Stimulated activated CD4-positive, alpha-beta T cell treated with anti-CD3 and anti-CD28 coated beads, Interleukin-1b, Interleukin-23, amount 100 ng/mL, for 4 hours (primary cell): ENCODE results near the gene KRT40.
"Not testable (repeated sequence)": the region's sequence is repeated elsewhere in the genome, so short reads cannot be mapped to it uniquely, and the experiment has no call there.

Experiments
- DNase-seq, 2 donors: peaks; one replicate each; pipeline ENCODE4 v3.0.0-alpha.2; 2020; ENCODE audit warnings: low read depth in 2 of 2

The KRT40 gene

GRCh38 chr17:40984226-40984625, at the start of gene KRT40:
KRT40 (minus strand) TSS chr17:40984326; CDS start chr17:40984273, 53 bp downstream.
- DNase-seq, result no peak

DNA sequence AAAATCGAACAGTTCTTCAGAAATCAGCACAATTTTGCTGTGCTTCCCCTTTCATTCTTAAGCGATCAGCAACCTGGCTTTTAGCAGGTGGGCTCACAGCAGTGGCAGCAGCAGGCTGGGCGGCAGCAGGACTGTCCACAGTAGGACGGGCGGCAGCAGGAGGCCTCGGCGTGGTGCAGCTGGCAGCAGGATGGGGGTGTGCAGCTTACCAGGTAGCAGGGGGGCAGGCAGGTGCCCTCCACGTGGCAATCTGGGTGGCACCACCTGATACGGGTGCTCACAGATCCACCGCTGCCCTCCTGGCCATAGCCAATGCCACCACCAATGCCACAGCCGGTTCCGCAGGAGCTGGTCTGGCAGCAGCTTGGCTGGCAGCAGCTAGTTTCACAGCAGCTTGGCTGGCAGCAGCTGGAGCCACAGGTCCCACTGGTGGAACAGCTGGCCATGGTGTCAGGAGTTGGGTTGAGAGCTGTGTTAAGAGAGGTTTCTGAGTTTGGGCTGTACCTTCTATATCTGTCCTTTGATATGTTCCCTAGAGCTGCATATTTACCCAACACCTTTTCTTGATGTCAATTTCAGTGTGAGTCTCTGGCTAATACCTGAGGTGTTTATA, 45.6 kb upstream of the KRT40 start, which contains the start of gene KRTAP1-4:
KRTAP1-4 (minus strand) TSS at position 563 of the 613 bp plus-strand sequence; CDS start at position 446, 117 bp downstream.
- DNase-seq, result no peak

DNA sequence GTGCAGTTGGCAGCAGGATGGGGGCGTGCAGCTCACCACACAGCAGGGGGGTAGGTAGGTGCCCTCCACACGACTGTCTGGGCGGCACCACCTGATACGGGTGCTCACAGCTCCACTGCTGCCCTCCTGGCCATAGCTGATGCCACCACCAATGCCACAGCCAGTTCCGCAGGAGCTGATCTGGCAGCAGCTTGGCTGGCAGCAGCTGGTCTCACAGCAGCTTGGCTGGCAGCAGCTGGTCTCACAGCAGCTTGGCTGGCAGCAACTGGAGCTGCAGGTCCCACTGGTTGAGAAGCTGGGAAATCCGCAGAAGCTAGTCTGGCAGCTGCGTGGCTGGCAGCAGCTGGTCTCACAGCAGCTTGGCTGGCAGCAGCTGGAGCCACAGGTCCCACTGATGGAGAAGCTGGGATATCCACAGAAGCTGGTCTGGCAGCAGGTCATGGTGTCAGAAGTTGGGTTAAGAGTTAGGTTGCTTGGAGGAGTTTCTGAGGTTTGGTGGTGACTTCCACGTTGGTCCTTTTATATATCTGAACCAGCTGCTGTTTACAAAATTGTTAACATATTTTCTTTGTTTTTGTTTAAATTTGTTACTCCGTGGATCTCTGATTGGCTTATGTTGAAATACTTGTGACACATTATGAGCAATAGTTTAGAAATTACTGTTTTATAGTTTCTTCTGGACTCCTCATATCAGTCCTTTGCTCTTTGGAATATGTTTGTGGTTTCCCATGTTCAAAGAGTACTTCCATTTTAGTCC, 42.8 kb upstream of the KRT40 start, which contains the start of gene KRTAP1-5:
KRTAP1-5 (minus strand) TSS at position 494 of the 757 bp plus-strand sequence; CDS start at position 441, 53 bp downstream.
- no peak for DNase-seq

DNA sequence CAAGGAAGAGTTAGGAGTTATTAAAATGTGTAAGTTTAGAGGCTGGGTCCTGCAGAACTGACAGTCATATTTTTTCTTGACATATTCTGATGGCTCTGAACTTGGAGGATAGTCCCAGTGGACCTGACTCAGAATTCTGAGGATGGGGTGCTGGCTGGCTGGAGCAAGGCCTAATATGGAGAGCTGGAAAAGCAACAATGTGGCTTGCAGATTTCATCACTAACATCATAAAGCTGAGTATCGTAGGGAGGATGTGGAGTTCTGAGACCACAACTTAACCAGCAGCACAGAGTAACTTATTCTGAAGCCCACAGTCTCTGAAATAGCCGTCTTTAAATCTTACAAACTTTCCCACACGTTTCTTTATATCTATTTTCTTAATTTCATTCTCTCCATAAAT, 40.6 kb upstream of the KRT40 start:
- no peak for DNase-seq

- no peak for DNase-seq
Measured at GRCh38 chr17:41020336-41020735, 36.2 kb upstream of the KRT40 start.

GRCh38 chr17:41019415-41019814, 35.3 kb upstream of the KRT40 start:
- no peak for DNase-seq

DNA sequence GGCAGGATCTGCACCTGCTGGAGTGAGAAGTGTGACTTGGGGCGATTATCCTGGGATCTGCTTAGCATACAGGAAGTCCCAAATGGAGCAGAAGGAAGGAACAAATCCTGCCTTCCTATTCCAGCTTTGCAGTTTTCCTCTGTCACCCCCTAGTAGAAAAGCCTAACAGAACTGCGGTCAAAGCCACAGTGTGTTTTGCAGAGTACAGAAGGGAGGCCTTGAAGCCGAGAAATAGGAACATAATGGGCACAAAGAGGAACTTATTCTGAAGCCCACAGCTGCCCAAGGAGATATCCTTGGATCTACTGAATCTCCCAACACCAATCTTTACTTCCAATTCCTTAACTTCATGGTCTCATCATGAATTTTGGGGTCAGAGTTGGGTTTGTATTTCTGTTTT, 34.4 kb upstream of the KRT40 start:
- DNase-seq, result no peak

DNA sequence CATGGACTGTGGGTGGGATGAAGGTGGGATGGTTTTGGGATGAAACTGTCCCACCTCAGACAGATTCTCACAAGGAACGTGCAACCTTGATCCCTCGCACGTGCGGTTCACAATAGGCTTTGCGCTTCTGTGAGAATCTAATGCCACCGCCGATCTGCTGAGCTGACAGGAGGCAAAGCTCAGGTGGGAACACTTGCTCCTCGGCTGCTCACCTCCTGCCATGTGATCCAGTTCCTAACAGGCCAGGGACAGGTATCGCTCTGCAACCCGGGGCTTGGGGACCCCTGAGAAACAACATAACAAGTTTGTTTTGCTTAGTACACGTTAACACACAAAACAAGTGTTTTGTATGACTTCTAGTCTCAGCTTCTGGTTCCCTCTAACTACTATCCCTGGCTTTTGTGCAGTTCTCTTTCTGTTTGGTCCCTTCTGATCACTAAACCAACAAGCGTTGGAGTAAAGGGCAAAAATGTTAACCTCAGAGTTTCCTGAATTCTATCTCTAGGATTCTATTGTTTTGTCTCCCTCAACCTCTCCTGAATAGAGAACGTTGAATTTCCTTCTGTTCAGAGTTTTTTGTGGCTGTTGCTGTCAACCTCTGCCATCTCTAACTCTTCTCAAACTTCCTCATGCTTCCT, 32.6 kb upstream of the KRT40 start:
- DNase-seq, result no peak

- DNase-seq, result no peak
Measured at GRCh38 chr17:41015454-41015853, 31.3 kb upstream of the KRT40 start.

DNA sequence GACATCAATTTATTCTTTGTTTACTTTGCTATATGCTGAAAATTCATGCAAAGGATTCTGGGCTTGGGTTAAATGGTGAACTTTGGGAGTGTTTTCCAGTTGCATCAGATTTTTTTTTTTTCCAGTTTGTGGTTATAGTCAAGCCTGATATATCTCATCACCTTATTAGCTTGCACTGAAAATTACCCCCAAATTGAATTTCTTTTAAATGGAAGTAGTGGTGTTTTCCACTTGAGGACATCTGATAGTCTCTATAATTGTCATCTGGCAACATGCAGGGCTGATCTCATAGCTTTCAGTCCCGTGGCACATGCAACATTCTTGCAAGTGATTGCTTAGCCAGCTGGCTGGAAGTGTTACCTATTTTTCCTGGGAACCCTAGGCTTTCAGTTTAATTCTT, 29.5 kb upstream of the KRT40 start:
- no peak for DNase-seq

GRCh38 chr17:41013181-41013580, 29.1 kb upstream of the KRT40 start:
- no peak for DNase-seq

DNA sequence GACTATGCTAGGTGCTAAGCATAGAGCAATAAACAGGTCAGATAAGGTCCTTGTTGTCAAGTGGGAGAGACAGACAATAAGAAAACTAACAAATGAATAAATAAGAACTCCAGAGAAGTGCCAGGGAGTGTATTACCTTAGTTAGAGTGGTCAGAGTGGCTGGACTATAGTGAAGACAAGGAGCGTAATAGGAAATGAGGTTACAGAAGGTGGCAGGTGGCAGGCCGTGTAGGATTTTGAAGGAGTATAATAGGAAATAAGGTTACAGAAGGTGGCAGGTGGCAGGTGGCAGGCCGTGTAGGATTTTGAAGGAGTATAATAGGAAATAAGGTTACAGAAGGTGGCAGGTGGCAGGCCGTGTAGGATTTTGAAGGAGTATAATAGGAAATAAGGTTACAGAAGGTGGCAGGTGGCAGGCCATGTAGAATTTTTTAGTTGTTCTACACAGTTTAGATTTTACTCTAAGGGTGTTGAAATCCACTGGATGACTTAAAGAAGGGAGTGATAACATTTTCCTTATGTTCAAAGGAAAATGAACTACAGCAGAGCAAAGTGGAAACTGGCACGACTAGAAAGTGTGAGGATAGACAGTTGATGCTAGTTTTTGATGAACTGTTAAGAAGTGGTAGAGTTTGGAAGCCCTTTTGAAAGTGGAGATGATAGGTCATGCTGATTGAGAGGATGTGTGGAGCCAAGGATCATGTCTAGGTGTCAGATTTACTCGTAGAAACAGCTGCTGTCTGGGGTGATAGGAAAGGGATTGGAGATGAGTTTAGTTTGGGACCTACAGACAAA, 28.4 kb upstream of the KRT40 start:
- no peak for DNase-seq

DNA sequence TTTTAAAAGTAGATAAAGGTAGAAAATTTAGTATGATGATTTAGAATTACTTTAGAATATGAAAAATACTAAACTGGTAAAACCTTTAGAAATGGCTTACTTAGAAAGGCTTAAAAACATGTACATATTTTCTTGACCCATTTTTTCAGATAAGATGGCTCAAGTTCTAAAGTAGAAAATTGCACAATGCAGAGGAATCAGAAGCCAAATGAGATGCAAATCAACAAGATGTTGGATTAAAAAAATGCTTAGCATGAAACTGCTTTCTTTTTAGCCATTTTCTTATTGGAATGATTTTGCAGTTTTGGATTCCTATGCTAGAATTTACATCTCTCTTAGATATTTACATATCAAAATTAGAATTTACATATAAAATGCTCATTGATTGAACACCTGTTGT, 26.3 kb upstream of the KRT40 start:
- no peak for DNase-seq

- no peak for DNase-seq
Measured at GRCh38 chr17:41009936-41010335, 25.8 kb upstream of the KRT40 start.

- no peak for DNase-seq
Measured at GRCh38 chr17:41009301-41009760, 25.2 kb upstream of the KRT40 start.

DNA sequence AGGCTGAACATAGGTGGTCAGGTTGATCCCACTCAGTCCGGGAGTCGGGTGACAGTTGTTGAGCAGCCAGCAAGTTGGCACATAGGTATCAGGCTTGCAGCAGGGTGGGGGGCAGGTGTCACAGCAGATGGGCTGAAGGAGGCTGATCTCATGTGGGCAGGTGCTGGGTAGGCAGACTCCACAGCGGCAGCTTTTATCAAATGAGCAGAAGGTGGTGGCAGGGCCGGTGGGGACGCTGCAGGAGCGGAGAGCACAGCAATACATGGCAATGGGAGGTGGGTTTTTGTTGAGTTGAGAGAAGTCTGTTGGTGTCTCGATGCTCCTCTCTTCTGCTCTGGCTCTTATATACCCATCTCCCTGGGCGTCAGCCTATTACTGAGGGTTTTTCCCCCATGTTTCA, 24.7 kb upstream of the KRT40 start, which contains the start of gene KRTAP3-1:
KRTAP3-1 (minus strand) TSS at position 318 of the 400 bp plus-strand sequence; CDS start at position 264, 54 bp downstream.
- no peak for DNase-seq

GRCh38 chr17:41004397-41004796, 20.3 kb upstream of the KRT40 start:
- no peak for DNase-seq

DNA sequence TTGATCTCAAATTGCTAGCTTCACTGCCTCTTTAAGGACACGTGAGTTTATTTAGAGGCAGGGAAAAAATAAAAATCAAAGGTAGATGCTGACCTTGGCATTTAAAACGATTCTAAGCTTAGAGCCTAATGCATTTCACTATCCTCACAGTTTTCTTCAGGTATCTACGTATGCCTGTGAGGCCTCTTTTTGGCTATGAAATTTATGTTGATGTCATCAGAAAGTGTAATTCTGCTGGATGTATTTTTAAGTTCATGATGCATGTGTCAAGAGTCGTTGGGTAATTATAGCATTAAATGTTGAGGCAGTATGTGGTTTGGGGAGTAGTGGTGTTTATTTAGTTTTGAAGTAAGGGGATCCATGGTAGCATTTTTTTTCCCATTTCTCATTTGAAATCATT, 19.8 kb upstream of the KRT40 start:
- no peak for DNase-seq

DNA sequence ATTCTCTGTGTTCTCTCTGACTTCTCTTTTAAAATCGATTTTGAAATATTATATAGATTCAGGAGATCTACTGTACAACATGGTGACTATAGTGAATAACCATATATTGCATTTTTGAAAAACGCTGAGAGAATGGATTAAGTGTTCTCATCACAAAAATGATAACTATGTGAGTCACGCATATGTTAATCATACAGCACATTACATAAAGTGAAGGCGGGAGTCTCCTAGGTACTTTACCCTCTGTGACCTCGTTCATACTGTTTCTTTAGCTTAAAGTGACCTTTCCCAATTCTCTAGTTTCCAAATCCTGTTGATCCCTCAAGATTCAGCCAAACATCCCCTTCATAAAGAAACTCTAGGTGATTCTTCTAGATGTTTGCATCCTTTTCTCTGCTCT, 18.7 kb upstream of the KRT40 start:
- no peak for DNase-seq

DNA sequence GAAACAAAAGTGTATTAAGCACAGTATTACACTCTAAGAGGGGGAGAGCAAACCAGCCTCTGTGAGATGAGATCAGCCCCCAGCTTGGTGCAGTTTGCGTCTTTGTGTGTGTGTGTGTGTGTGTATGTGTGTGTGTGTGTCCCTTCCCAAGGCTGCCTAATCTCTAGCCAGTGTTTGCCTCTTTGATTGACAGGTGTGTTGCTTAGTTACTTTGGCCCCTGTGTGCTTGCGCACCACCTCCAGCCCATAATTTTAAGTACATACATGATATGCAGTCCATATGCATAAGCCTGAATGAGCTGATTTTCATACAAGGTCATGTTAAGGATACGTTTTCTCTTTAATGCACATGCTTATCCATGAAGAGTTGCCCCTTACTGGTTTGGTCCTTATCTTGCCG, 17.7 kb upstream of the KRT40 start:
- no peak for DNase-seq

- not testable (repeated sequence) for DNase-seq
Measured at GRCh38 chr17:40999563-40999962, 15.4 kb upstream of the KRT40 start, which contains the start of gene KRTAP3-2. KRTAP3-2 (minus strand) TSS chr17:40999906; CDS start chr17:40999853, 53 bp downstream.

DNA sequence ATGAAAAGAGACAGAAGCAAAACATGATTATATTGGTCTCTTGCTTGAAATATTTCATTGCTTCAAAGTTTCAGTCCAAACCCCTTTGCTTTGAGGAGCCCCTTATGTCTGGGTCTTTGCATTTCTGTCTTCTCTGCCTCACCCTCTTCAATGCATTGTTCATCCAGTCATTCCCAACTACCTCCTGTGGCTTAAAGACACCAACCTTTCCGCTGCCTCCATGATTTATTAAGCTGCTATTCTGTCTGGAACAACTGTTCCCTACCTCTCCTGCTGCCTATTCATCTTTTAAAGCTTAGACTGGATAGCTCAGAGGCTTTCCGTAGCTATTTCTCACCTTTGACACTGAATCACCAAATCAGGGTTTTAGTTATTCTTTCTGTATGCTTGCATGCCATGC, 13.2 kb upstream of the KRT40 start:
- DNase-seq, result no peak
